GM23338 (cell line): ENCODE data around the gene ALAD. TPM values are rescaled to one million over a fixed set of nuclear protein-coding genes. Genes with fewer than 3 reads are reported as not detected.
A peak's percentile ranks its signal among the peaks of the same experiment; 100 is the strongest.

Source experiments
- ATAC-seq: fragments of 200-7000 bp; cut with Tn5 transposase; 3 replicates; pipeline ENCODE4 v1.9.1; 2020
- DNase-seq: peaks from one replicate; pipeline ENCODE4 v3.0.0-alpha.2; 2015; ENCODE audit warnings: low spot score
- H2AFZ ChIP-seq: fragments of 200-600 bp; sonication (generic); 2 replicates; pipeline ENCODE4 v1.8.0; 2016; ENCODE audit warnings: antibody characterized with exemption, mild to moderate bottlenecking, moderate library complexity
- H3F3A ChIP-seq: fragments of 200-600 bp; sonication (generic); replicated peaks from 2 replicates; pipeline ENCODE4 v1.8.0; 2017; ENCODE audit warnings: antibody characterized with exemption, mixed run types, low read depth
- H3K27ac ChIP-seq: fragments of 200-600 bp; sonication (generic); 2 replicates; pipeline ENCODE4 v1.6.1; 2016; ENCODE audit warnings: low read depth
- H3K27me3 ChIP-seq: fragments of 200-600 bp; sonication (generic); 2 replicates; pipeline ENCODE4 v1.8.0; 2016; ENCODE audit warnings: mild to moderate bottlenecking, mixed run types, moderate library complexity; ENCODE audit not compliant: insufficient read depth
- H3K36me3 ChIP-seq: fragments of 200-600 bp; sonication (generic); 2 replicates; pipeline ENCODE4 v1.8.0; 2016; ENCODE audit warnings: mild to moderate bottlenecking; ENCODE audit not compliant: insufficient read depth
- H3K4me1 ChIP-seq: fragments of 200-600 bp; sonication (generic); 2 replicates; pipeline ENCODE4 v1.8.0; 2016; ENCODE audit warnings: mild to moderate bottlenecking, moderate library complexity; ENCODE audit not compliant: insufficient read depth
- H3K4me2 ChIP-seq: fragments of 200-600 bp; sonication (generic); 2 replicates; pipeline ENCODE4 v1.7.1; 2017; ENCODE audit warnings: mixed run types
- H3K4me3 ChIP-seq: fragments of 200-600 bp; sonication (generic); 2 replicates; pipeline ENCODE4 v1.6.1; 2016; ENCODE audit warnings: mixed run types
- H3K79me2 ChIP-seq: fragments of 200-600 bp; sonication (generic); replicated peaks from 2 replicates; pipeline ENCODE4 v1.8.0; 2017; ENCODE audit warnings: mild to moderate bottlenecking; ENCODE audit not compliant: insufficient read depth
- H3K9me2 ChIP-seq: fragments of 200-600 bp; sonication (generic); 2 replicates; pipeline ENCODE4 v1.8.0; 2017; ENCODE audit not compliant: insufficient read depth
- H4K20me1 ChIP-seq: fragments of 200-600 bp; sonication (generic); replicated peaks from 2 replicates; pipeline ENCODE4 v1.8.0; 2017; ENCODE audit warnings: mild to moderate bottlenecking; ENCODE audit not compliant: insufficient read depth
- H3K27ac Mint-ChIP-seq: 2 replicates; pipeline ENCODE4 v1.8.0; 2020; ENCODE audit warnings: inconsistent platforms, mild to moderate bottlenecking, moderate library complexity, mixed read lengths
- H3K27me3 Mint-ChIP-seq: 3 replicates; pipeline ENCODE4 v1.8.0; 2022; ENCODE audit warnings: low read depth, mild to moderate bottlenecking, moderate library complexity, mixed read lengths, inconsistent platforms; ENCODE audit not compliant: insufficient read depth, poor library complexity
- H3K36me3 Mint-ChIP-seq: 3 replicates; pipeline ENCODE4 v1.8.0; 2021; ENCODE audit warnings: low read depth, mild to moderate bottlenecking, inconsistent platforms, moderate library complexity, mixed read lengths
- H3K4me1 Mint-ChIP-seq: 3 replicates; pipeline ENCODE4 v1.8.0; 2020; ENCODE audit warnings: mild to moderate bottlenecking, inconsistent platforms, mixed read lengths
- H3K4me3 Mint-ChIP-seq: 3 replicates; pipeline ENCODE4 v1.8.0; 2021; ENCODE audit warnings: moderate library complexity, mild to moderate bottlenecking, inconsistent platforms, mixed read lengths
- H3K9me3 Mint-ChIP-seq: 3 replicates; pipeline ENCODE4 v1.8.0; 2020; ENCODE audit warnings: moderate library complexity, mild to moderate bottlenecking, inconsistent platforms, mixed read lengths
- EZH2phosphoT487 ChIP-seq: fragments of 200-600 bp; sonication (generic); IDR thresholded peaks from one replicate; pipeline ENCODE4 v1.8.1; 2018; ENCODE audit warnings: antibody characterized with exemption; ENCODE audit not compliant: unreplicated experiment
- JUNB ChIP-seq: IDR thresholded peaks from one replicate; pipeline ENCODE4 v1.6.1; 2016; ENCODE audit warnings: antibody characterized with exemption; ENCODE audit not compliant: unreplicated experiment
- NANOG ChIP-seq: IDR thresholded peaks from 2 replicates; pipeline ENCODE4 v1.6.1; 2016; ENCODE audit warnings: antibody characterized with exemption, borderline replicate concordance
- POLR2AphosphoS5 ChIP-seq: IDR thresholded peaks from 2 replicates; pipeline ENCODE4 v1.6.1; 2016; ENCODE audit warnings: antibody characterized with exemption, low read depth
- STAT1 ChIP-seq: IDR thresholded peaks from one replicate; pipeline ENCODE4 v1.6.1; 2016; ENCODE audit warnings: antibody characterized with exemption; ENCODE audit not compliant: unreplicated experiment
- ZNF114 ChIP-seq: fragments of 250-450 bp; sonication (Bioruptor Pico); IDR thresholded peaks from 2 replicates; pipeline ENCODE4 v1.5.0; 2020; ENCODE audit warnings: mild to moderate bottlenecking, moderate library complexity
- ZNF331 ChIP-seq: fragments of 250-450 bp; sonication (Bioruptor Pico); IDR thresholded peaks from 2 replicates; pipeline ENCODE4 v1.5.0; 2020; ENCODE audit warnings: low read depth, mild to moderate bottlenecking, moderate library complexity
- polyA plus RNA-seq: library from polyadenylated mRNA; unstranded; fragments of >200 nt; fragmentation: Nextera tagmentation; extraction: Ambion mirVana; gene quantifications from 2 replicates; pipeline ENCODE4 v1.2.1, GENCODE V29; 2016
- total RNA-seq: library from RNA; depleted of rRNA; stranded (reverse); fragments of >200 nt; shearing (Covaris generic); gene quantifications from 2 replicates; pipeline ENCODE4 v1.2.3, GENCODE V29; 2014
- TF ChIP-seq, protein P1 (sequence below), 2 experiments: fragments of 200-600 bp in 1 of 2; sonication (generic) in 1 of 2; conservative IDR thresholded peaks; 2 replicates each; pipeline versions ENCODE4 v1.5.1 to v1.6.1; 2016 to 2017; ENCODE audit warnings: antibody characterized with exemption in 2 of 2, low read depth in 2 of 2, mild to moderate bottlenecking in 2 of 2, moderate library complexity in 1 of 2
- TF ChIP-seq, protein P2 (sequence below): fragments of 250-450 bp; sonication (Bioruptor Pico); IDR thresholded peaks from 2 replicates; pipeline ENCODE4 v1.5.0; 2020; ENCODE audit warnings: mild to moderate bottlenecking, moderate library complexity
- TF ChIP-seq, protein P3 (sequence below): IDR thresholded peaks from 2 replicates; pipeline ENCODE4 v1.6.1; 2016; ENCODE audit warnings: antibody characterized with exemption

Gene ALAD
- total and polyA plus RNA-seq, 2 experiments from 2014 or later, result 7.1 to 10.1 TPM

DNA sequence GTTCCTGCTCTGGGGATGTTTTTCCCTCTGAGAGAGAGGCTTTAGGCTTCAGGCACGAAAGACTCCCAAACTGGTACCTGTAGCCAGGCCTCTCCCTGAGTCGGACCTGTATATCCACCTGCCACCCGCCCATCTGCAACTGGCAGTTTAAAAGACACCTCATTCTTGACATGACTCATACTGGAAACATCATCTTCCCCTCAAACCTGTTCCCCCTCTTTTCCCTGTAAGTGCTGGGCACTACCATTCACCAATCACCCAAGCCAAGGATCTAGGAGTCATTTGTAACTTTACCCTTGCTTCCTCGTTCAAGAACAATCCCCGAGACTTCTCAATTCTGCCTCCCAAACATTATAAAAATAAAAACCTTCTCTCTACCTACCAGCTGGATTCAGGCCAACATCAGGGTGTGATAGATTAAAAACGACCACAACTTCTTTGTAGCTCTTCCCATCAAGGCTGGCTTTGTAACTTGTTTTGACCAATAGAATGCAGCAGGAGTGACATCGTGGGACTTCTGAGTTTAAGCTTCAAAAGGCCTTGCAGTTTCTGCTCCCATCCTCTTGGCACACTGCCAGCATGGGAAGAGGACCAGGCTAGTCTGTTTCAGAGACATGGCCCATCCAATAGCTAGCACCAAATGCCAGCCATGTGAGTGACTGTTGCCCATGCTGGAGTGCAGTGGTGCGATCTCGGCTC is 59.2 kb downstream of the ALAD start:
- ATAC-seq, result no peak
- Mint-ChIP-seq H3K4me3 (no peak overlapping the region), H3K27me3 (peaks cover 24% of the 10 kb centered on the region)

More for the DNA sequence above, 59.2 kb downstream of the ALAD start:
- H3K9me2 ChIP-seq, result no peaks in the 10 kb centered on the region
- TF ChIP-seq, protein P1, sequence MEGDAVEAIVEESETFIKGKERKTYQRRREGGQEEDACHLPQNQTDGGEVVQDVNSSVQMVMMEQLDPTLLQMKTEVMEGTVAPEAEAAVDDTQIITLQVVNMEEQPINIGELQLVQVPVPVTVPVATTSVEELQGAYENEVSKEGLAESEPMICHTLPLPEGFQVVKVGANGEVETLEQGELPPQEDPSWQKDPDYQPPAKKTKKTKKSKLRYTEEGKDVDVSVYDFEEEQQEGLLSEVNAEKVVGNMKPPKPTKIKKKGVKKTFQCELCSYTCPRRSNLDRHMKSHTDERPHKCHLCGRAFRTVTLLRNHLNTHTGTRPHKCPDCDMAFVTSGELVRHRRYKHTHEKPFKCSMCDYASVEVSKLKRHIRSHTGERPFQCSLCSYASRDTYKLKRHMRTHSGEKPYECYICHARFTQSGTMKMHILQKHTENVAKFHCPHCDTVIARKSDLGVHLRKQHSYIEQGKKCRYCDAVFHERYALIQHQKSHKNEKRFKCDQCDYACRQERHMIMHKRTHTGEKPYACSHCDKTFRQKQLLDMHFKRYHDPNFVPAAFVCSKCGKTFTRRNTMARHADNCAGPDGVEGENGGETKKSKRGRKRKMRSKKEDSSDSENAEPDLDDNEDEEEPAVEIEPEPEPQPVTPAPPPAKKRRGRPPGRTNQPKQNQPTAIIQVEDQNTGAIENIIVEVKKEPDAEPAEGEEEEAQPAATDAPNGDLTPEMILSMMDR (conservative IDR thresholded peaks at IDR 0.05; ENCODE audit: low read depth in 2 of 2), result no peak
- TF ChIP-seq ZNF331 (CRISPR knock-in tag), result no peak
- no peak for TF ChIP-seq NANOG
- TF ChIP-seq, protein P2, sequence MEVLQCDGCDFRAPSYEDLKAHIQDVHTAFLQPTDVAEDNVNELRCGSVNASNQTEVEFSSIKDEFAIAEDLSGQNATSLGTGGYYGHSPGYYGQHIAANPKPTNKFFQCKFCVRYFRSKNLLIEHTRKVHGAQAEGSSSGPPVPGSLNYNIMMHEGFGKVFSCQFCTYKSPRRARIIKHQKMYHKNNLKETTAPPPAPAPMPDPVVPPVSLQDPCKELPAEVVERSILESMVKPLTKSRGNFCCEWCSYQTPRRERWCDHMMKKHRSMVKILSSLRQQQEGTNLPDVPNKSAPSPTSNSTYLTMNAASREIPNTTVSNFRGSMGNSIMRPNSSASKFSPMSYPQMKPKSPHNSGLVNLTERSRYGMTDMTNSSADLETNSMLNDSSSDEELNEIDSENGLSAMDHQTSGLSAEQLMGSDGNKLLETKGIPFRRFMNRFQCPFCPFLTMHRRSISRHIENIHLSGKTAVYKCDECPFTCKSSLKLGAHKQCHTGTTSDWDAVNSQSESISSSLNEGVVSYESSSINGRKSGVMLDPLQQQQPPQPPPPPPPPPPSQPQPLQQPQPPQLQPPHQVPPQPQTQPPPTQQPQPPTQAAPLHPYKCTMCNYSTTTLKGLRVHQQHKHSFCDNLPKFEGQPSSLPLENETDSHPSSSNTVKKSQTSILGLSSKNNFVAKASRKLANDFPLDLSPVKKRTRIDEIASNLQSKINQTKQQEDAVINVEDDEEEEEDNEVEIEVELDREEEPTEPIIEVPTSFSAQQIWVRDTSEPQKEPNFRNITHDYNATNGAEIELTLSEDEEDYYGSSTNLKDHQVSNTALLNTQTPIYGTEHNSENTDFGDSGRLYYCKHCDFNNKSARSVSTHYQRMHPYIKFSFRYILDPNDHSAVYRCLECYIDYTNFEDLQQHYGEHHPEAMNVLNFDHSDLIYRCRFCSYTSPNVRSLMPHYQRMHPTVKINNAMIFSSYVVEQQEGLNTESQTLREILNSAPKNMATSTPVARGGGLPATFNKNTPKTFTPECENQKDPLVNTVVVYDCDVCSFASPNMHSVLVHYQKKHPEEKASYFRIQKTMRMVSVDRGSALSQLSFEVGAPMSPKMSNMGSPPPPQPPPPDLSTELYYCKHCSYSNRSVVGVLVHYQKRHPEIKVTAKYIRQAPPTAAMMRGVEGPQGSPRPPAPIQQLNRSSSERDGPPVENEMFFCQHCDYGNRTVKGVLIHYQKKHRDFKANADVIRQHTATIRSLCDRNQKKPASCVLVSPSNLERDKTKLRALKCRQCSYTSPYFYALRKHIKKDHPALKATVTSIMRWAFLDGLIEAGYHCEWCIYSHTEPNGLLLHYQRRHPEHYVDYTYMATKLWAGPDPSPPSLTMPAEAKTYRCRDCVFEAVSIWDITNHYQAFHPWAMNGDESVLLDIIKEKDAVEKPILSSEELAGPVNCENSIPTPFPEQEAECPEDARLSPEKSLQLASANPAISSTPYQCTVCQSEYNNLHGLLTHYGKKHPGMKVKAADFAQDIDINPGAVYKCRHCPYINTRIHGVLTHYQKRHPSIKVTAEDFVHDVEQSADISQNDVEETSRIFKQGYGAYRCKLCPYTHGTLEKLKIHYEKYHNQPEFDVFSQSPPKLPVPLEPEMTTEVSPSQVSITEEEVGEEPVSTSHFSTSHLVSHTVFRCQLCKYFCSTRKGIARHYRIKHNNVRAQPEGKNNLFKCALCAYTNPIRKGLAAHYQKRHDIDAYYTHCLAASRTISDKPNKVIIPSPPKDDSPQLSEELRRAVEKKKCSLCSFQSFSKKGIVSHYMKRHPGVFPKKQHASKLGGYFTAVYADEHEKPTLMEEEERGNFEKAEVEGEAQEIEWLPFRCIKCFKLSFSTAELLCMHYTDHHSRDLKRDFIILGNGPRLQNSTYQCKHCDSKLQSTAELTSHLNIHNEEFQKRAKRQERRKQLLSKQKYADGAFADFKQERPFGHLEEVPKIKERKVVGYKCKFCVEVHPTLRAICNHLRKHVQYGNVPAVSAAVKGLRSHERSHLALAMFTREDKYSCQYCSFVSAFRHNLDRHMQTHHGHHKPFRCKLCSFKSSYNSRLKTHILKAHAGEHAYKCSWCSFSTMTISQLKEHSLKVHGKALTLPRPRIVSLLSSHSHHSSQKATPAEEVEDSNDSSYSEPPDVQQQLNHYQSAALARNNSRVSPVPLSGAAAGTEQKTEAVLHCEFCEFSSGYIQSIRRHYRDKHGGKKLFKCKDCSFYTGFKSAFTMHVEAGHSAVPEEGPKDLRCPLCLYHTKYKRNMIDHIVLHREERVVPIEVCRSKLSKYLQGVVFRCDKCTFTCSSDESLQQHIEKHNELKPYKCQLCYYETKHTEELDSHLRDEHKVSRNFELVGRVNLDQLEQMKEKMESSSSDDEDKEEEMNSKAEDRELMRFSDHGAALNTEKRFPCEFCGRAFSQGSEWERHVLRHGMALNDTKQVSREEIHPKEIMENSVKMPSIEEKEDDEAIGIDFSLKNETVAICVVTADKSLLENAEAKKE (CRISPR knock-in tag), result no peak
- no peak for TF ChIP-seq ZNF114
- no peak for TF ChIP-seq POLR2AphosphoS5
- TF ChIP-seq, protein P3, sequence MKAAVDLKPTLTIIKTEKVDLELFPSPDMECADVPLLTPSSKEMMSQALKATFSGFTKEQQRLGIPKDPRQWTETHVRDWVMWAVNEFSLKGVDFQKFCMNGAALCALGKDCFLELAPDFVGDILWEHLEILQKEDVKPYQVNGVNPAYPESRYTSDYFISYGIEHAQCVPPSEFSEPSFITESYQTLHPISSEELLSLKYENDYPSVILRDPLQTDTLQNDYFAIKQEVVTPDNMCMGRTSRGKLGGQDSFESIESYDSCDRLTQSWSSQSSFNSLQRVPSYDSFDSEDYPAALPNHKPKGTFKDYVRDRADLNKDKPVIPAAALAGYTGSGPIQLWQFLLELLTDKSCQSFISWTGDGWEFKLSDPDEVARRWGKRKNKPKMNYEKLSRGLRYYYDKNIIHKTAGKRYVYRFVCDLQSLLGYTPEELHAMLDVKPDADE, result no peak
- no peak for TF ChIP-seq JUNB
- no peak for TF ChIP-seq EZH2phosphoT487
- no peak for TF ChIP-seq STAT1
- H3K4me1 ChIP-seq, result no peaks in the 10 kb centered on the region
- DNase-seq, result peak; percentile 44
- Mint-ChIP-seq H3K36me3 (no peaks in the 10 kb centered on the region), H3K27ac (no peak overlapping the region), H3K9me3 (no peaks in the 10 kb centered on the region), H3K4me1 (peaks cover 5% of the 10 kb centered on the region; the same call in 1 of the 3 replicates)
- no peak overlapping the region for H2AFZ ChIP-seq
- no peak overlapping the region for H3K4me3 ChIP-seq
- H3K27ac ChIP-seq, result no peak overlapping the region
- H3K4me2 ChIP-seq, result no peak overlapping the region
- no peaks in the 10 kb centered on the region for H3K36me3 ChIP-seq
- H3K79me2 ChIP-seq, result no peaks in the 10 kb centered on the region
- no peaks in the 10 kb centered on the region for H4K20me1 ChIP-seq
- peaks cover 19% of the 10 kb centered on the region for H3K27me3 ChIP-seq
- no peaks in the 10 kb centered on the region for H3F3A ChIP-seq
